Stimulated activated effector memory CD8-positive, alpha-beta T cell treated with anti-CD3 and anti-CD28 coated beads, Interleukin-12 subunit alpha, Interleukin-12 subunit beta, amount 100 ng/mL, for 72 hours (primary cell): ENCODE results near the gene METTL16.
A peak's percentile ranks its signal among the peaks of the same experiment; 100 is the strongest.

ENCODE experiments used
- ATAC-seq: fragments of 150-1000 bp; cut with Tn5 transposase; 2 replicates; pipeline ENCODE4 v1.10.0; 2021
- DNase-seq, 2 donors: peaks; one replicate each; pipeline ENCODE4 v3.0.0; 2021 to 2022; ENCODE audit warnings: low spot score in 2 of 2
- H3K27ac Mint-ChIP-seq: one replicate; pipeline ENCODE4 v1.8.0; 2022; ENCODE audit warnings: mild to moderate bottlenecking, mixed read lengths
- H3K36me3 Mint-ChIP-seq: one replicate; pipeline ENCODE4 v1.8.0; 2022; ENCODE audit warnings: mild to moderate bottlenecking, mixed read lengths
- H3K4me1 Mint-ChIP-seq: one replicate; pipeline ENCODE4 v1.8.0; 2022; ENCODE audit warnings: mixed read lengths
- H3K4me3 Mint-ChIP-seq: one replicate; pipeline ENCODE4 v1.8.0; 2022; ENCODE audit warnings: mild to moderate bottlenecking, mixed read lengths
- H3K9me3 Mint-ChIP-seq: one replicate; pipeline ENCODE4 v1.8.0; 2022; ENCODE audit warnings: mixed read lengths

Gene METTL16

GRCh38 chr17:2392252-2393173 is 119.2 kb downstream of the METTL16 start:
- peaks cover 55% of the 10 kb centered on the region for H3K36me3 Mint-ChIP-seq
- H3K4me1 Mint-ChIP-seq: peaks cover 71% of the 10 kb centered on the region
- DNase-seq: peak; percentile 98 to 99
- peak overlapping the region; percentile 97 for H3K27ac Mint-ChIP-seq
- peak overlapping the region; percentile 96 for H3K4me3 Mint-ChIP-seq
- peak; percentile 76 for ATAC-seq
- H3K9me3 Mint-ChIP-seq: no peaks in the 10 kb centered on the region

- peaks cover 63% of the 10 kb centered on the region for H3K4me1 Mint-ChIP-seq
- ATAC-seq: no peak
- peaks cover 61% of the 10 kb centered on the region for H3K36me3 Mint-ChIP-seq
- DNase-seq: no peak
- no peaks in the 10 kb centered on the region for H3K9me3 Mint-ChIP-seq
- peak overlapping the region; percentile 96 for H3K4me3 Mint-ChIP-seq
- peak overlapping the region; percentile 97 for H3K27ac Mint-ChIP-seq
Measured at GRCh38 chr17:2391597-2392251, 120.0 kb downstream of the METTL16 start.

GRCh38 chr17:2390199-2390836 is 121.4 kb downstream of the METTL16 start:
- H3K4me3 Mint-ChIP-seq: no peak overlapping the region
- H3K36me3 Mint-ChIP-seq: peaks cover 60% of the 10 kb centered on the region
- peaks cover 53% of the 10 kb centered on the region for H3K4me1 Mint-ChIP-seq

GRCh38 chr17:2388683-2389055 is 123.0 kb downstream of the METTL16 start:
- ATAC-seq: no peak
- peaks cover 45% of the 10 kb centered on the region for H3K4me1 Mint-ChIP-seq
- peaks cover 48% of the 10 kb centered on the region for H3K36me3 Mint-ChIP-seq
- no peaks in the 10 kb centered on the region for H3K9me3 Mint-ChIP-seq
- no peak overlapping the region for H3K4me3 Mint-ChIP-seq
- peak overlapping the region; percentile 69 for H3K27ac Mint-ChIP-seq
- DNase-seq: no peak

More at GRCh38 chr17:2390199-2390836, 121.4 kb downstream of the METTL16 start:
- no peak for ATAC-seq
- DNase-seq: no peak
- Mint-ChIP-seq H3K27ac (peak overlapping the region; percentile 97), H3K9me3 (no peaks in the 10 kb centered on the region)

- no peak overlapping the region for H3K4me3 Mint-ChIP-seq
- peak overlapping the region; percentile 69 for H3K27ac Mint-ChIP-seq
- H3K36me3 Mint-ChIP-seq: peaks cover 44% of the 10 kb centered on the region
- no peaks in the 10 kb centered on the region for H3K9me3 Mint-ChIP-seq
- H3K4me1 Mint-ChIP-seq: peaks cover 45% of the 10 kb centered on the region
- no peak for ATAC-seq
- no peak for DNase-seq
Measured at GRCh38 chr17:2388020-2388682, 123.5 kb downstream of the METTL16 start.

GRCh38 chr17:2387086-2388019 is 124.3 kb downstream of the METTL16 start:
- H3K4me3 Mint-ChIP-seq: no peak overlapping the region
- H3K4me1 Mint-ChIP-seq: peaks cover 44% of the 10 kb centered on the region
- H3K36me3 Mint-ChIP-seq: peaks cover 38% of the 10 kb centered on the region
- no peak for ATAC-seq
- H3K9me3 Mint-ChIP-seq: no peaks in the 10 kb centered on the region
- peak overlapping the region; percentile 69 for H3K27ac Mint-ChIP-seq
- no peak for DNase-seq

- H3K9me3 Mint-ChIP-seq: no peaks in the 10 kb centered on the region
- H3K36me3 Mint-ChIP-seq: peaks cover 33% of the 10 kb centered on the region
- H3K4me3 Mint-ChIP-seq: no peak overlapping the region
- H3K27ac Mint-ChIP-seq: peak overlapping the region; percentile 54
- H3K4me1 Mint-ChIP-seq: peaks cover 36% of the 10 kb centered on the region
- DNase-seq (no peak), ATAC-seq (no peak)
Measured at GRCh38 chr17:2386400-2387085, 125.1 kb downstream of the METTL16 start.

- peaks cover 26% of the 10 kb centered on the region for H3K4me1 Mint-ChIP-seq
- H3K9me3 Mint-ChIP-seq: no peaks in the 10 kb centered on the region
- DNase-seq (no peak), ATAC-seq (no peak)
- H3K36me3 Mint-ChIP-seq: peaks cover 29% of the 10 kb centered on the region
- no peak overlapping the region for H3K4me3 Mint-ChIP-seq
- peak overlapping the region; percentile 54 for H3K27ac Mint-ChIP-seq
Measured at GRCh38 chr17:2385240-2386210, 126.2 kb downstream of the METTL16 start.

GRCh38 chr17:2384439-2385127 is 127.1 kb downstream of the METTL16 start:
- H3K27ac Mint-ChIP-seq: no peak overlapping the region
- H3K9me3 Mint-ChIP-seq: no peaks in the 10 kb centered on the region
- ATAC-seq: no peak
- peaks cover 23% of the 10 kb centered on the region for H3K36me3 Mint-ChIP-seq
- no peak overlapping the region for H3K4me3 Mint-ChIP-seq
- peaks cover 20% of the 10 kb centered on the region for H3K4me1 Mint-ChIP-seq
- no peak for DNase-seq

- Mint-ChIP-seq H3K4me3 (no peak overlapping the region), H3K36me3 (peaks cover 18% of the 10 kb centered on the region), H3K27ac (no peak overlapping the region), H3K9me3 (no peaks in the 10 kb centered on the region), H3K4me1 (peaks cover 11% of the 10 kb centered on the region)
- DNase-seq (no peak), ATAC-seq (no peak)
Measured at GRCh38 chr17:2383628-2384167, 128.0 kb downstream of the METTL16 start.

- Mint-ChIP-seq H3K4me1 (no peaks in the 10 kb centered on the region), H3K9me3 (no peaks in the 10 kb centered on the region), H3K36me3 (peaks cover 17% of the 10 kb centered on the region), H3K27ac (peak overlapping the region; percentile 34), H3K4me3 (no peak overlapping the region)
- ATAC-seq: no peak
- DNase-seq: no peak
Measured at GRCh38 chr17:2380950-2381649, 130.6 kb downstream of the METTL16 start.
